H1 (cell line): ENCODE data around the gene MGMT. TPM values are rescaled to one million over a fixed set of nuclear protein-coding genes. Genes with fewer than 3 reads are reported as not detected.

Experiments used
- CTCF ChIA-PET: fragments of 300-600 bp; sonication (Branson Sonifier 250); formaldehyde crosslinking; loops from one replicate; lab custom pipeline; 2021; ENCODE audit not compliant: partially characterized antibody; lab: Charles Lee
- POLR2A ChIA-PET: fragments of 300-600 bp; sonication (Branson Sonifier 250); formaldehyde crosslinking; loops from one replicate; lab custom pipeline; 2021; ENCODE audit warnings: inconsistent platforms; ENCODE audit not compliant: partially characterized antibody; lab: Charles Lee
- DNase-seq, 2 experiments: peaks; one replicate each; pipeline versions ENCODE4 v3.0.0 to v3.0.0-alpha.2; 2010 to 2022; ENCODE audit warnings: low spot score in 2 of 2, low read depth in 1 of 2, mixed read lengths in 1 of 2
- FAIRE-seq: peaks from 2 replicates; lab custom pipeline; 2011; peaks lifted over from hg19 to GRCh38; lab: Jason Lieb, UNC
- H2AFZ ChIP-seq: 2 replicates; pipeline ENCODE4 v1.8.1; 2012; ENCODE audit warnings: low read length, inconsistent platforms
- H2AK5ac ChIP-seq: 2 replicates; pipeline ENCODE4 v1.6.1; 2013; ENCODE audit warnings: low read depth, low read length
- H2BK120ac ChIP-seq: replicated peaks from 2 replicates; pipeline ENCODE3; 2013; ENCODE audit warnings: low read depth, low read length, inconsistent platforms
- H2BK12ac ChIP-seq: 2 replicates; pipeline ENCODE4 v1.6.1; 2013; ENCODE audit warnings: low read depth, low read length
- H2BK15ac ChIP-seq: 2 replicates; pipeline ENCODE4 v1.6.1; 2013; ENCODE audit warnings: low read length
- H2BK20ac ChIP-seq: 2 replicates; pipeline ENCODE4 v1.6.1; 2013; ENCODE audit warnings: low read length
- H2BK5ac ChIP-seq: 2 replicates; pipeline ENCODE4 v1.6.1; 2013; ENCODE audit warnings: low read depth, low read length
- H3K14ac ChIP-seq: 2 replicates; pipeline ENCODE4 v1.6.1; 2013; ENCODE audit warnings: inconsistent platforms; ENCODE audit not compliant: insufficient read length
- H3K18ac ChIP-seq: 2 replicates; pipeline ENCODE4 v1.6.1; 2013; ENCODE audit warnings: low read length; ENCODE audit errors: extremely low read depth
- H3K23ac ChIP-seq: 2 replicates; pipeline ENCODE4 v1.6.1; 2013; ENCODE audit warnings: inconsistent platforms; ENCODE audit not compliant: insufficient read length
- H3K23me2 ChIP-seq: 2 replicates; pipeline ENCODE4 v1.6.1; 2013; ENCODE audit warnings: low read depth, low read length
- H3K27ac ChIP-seq: 2 replicates; pipeline ENCODE4 v1.6.1; 2011; ENCODE audit warnings: low read depth, low read length, inconsistent platforms
- H3K27me3 ChIP-seq, 4 experiments: replicated peaks in 1 of 4; 1 replicate in 1 of 4; 2 replicates in 3 of 4; pipeline versions ENCODE4 v1.6.1 to v1.8.1; 2011 to 2013; ENCODE audit warnings: low read length in 3 of 4, mild to moderate bottlenecking in 3 of 4, inconsistent platforms in 2 of 4, mixed read lengths in 2 of 4, moderate library complexity in 1 of 4; ENCODE audit not compliant: control insufficient read depth in 3 of 4, insufficient read depth in 3 of 4; ENCODE audit errors: extremely low read depth in 1 of 4
- H3K36me3 ChIP-seq, 4 experiments: 2 replicates each; pipeline versions ENCODE4 v1.6.1 to v1.8.1; 2011 to 2013; ENCODE audit warnings: mild to moderate bottlenecking in 4 of 4, low read length in 3 of 4, moderate library complexity in 2 of 4, control low read depth in 1 of 4, inconsistent platforms in 1 of 4; ENCODE audit not compliant: insufficient read depth in 4 of 4, control insufficient read depth in 2 of 4
- H3K4ac ChIP-seq: replicated peaks from 2 replicates; pipeline ENCODE3; 2013; ENCODE audit warnings: low read length, low read depth, mixed read lengths, inconsistent platforms; ENCODE audit not compliant: insufficient read length
- H3K4me1 ChIP-seq, 4 experiments: replicated peaks in 1 of 4; 1 replicate in 1 of 4; 2 replicates in 3 of 4; pipeline versions ENCODE4 v1.6.1 to v1.8.1; 2011 to 2013; ENCODE audit warnings: low read length in 3 of 4, inconsistent platforms in 2 of 4, mixed read lengths in 1 of 4; ENCODE audit not compliant: insufficient read depth in 4 of 4, control insufficient read depth in 3 of 4
- H3K4me2 ChIP-seq, 2 experiments: 2 replicates each; pipeline versions ENCODE4 v1.6.1 to v1.8.1; 2011 to 2013; ENCODE audit warnings: low read depth in 2 of 2, low read length in 2 of 2, control low read depth in 1 of 2, inconsistent platforms in 1 of 2, mild to moderate bottlenecking in 1 of 2; ENCODE audit not compliant: insufficient read depth in 1 of 2
- H3K4me3 ChIP-seq, 4 experiments: fragments of 200-600, 300-600 bp in 1 of 4; sonication (generic), shearing (Covaris generic), sonication (Bioruptor Twin) in 1 of 4; 2 replicates each; pipeline versions ENCODE4 v1.5.1 to v1.8.1; 2011 to 2016; ENCODE audit warnings: low read length in 4 of 4, low read depth in 3 of 4, control low read depth in 2 of 4, inconsistent platforms in 2 of 4, mild to moderate bottlenecking in 2 of 4, mixed read lengths in 1 of 4, moderate library complexity in 1 of 4; ENCODE audit not compliant: insufficient read depth in 2 of 4; ENCODE audit errors: extremely low read depth in 1 of 4
- H3K56ac ChIP-seq: replicated peaks from 2 replicates; pipeline ENCODE3; 2013; ENCODE audit warnings: low read depth, mild to moderate bottlenecking, mixed read lengths, low read length, inconsistent platforms; ENCODE audit not compliant: insufficient read length
- H3K79me1 ChIP-seq: 2 replicates; pipeline ENCODE4 v1.6.1; 2013; ENCODE audit warnings: low read depth, low read length, control low read depth
- H3K79me2 ChIP-seq, 2 experiments: 2 replicates each; pipeline versions ENCODE4 v1.6.1 to v1.8.1; 2012 to 2013; ENCODE audit warnings: low read length in 2 of 2, mild to moderate bottlenecking in 2 of 2, inconsistent platforms in 1 of 2; ENCODE audit not compliant: insufficient read depth in 2 of 2, control insufficient read depth in 1 of 2
- H3K9ac ChIP-seq, 4 experiments: replicated peaks in 1 of 4; 1 replicate in 1 of 4; 2 replicates in 3 of 4; pipeline versions ENCODE4 v1.6.1 to v1.8.1; 2011 to 2013; ENCODE audit warnings: low read depth in 3 of 4, low read length in 3 of 4, control low read depth in 2 of 4, mild to moderate bottlenecking in 2 of 4, moderate library complexity in 2 of 4, inconsistent platforms in 1 of 4; ENCODE audit errors: extremely low read depth in 1 of 4
- H3K9me3 ChIP-seq, 2 experiments: 2 replicates each; pipeline versions ENCODE4 v1.6.1 to v1.8.1; 2012 to 2013; ENCODE audit warnings: mild to moderate bottlenecking in 2 of 2, moderate library complexity in 2 of 2, control low read depth in 1 of 2, inconsistent platforms in 1 of 2, low read depth in 1 of 2, low read length in 1 of 2, mixed read lengths in 1 of 2; ENCODE audit not compliant: insufficient read depth in 2 of 2
- H4K20me1 ChIP-seq, 2 experiments: replicated peaks in 1 of 2; 2 replicates each; pipeline versions ENCODE3 to v1.8.1; 2011 to 2013; ENCODE audit warnings: inconsistent platforms in 2 of 2, low read length in 2 of 2, mild to moderate bottlenecking in 1 of 2; ENCODE audit not compliant: insufficient read depth in 2 of 2, control insufficient read depth in 1 of 2
- H4K5ac ChIP-seq: 2 replicates; pipeline ENCODE4 v1.6.1; 2013; ENCODE audit warnings: low read length, low read depth, mixed read lengths, inconsistent platforms; ENCODE audit not compliant: insufficient read length
- H4K8ac ChIP-seq: 2 replicates; pipeline ENCODE4 v1.8.0; 2013; ENCODE audit warnings: mild to moderate bottlenecking, moderate library complexity, low read length, inconsistent platforms; ENCODE audit not compliant: insufficient read depth; ENCODE audit errors: extremely low read depth
- H4K91ac ChIP-seq: replicated peaks from 2 replicates; pipeline ENCODE3; 2013; ENCODE audit warnings: low read length, mixed read lengths, inconsistent platforms; ENCODE audit not compliant: insufficient read length
- BRCA1 ChIP-seq: IDR thresholded peaks from 2 replicates; pipeline ENCODE4 v1.6.1; 2012; ENCODE audit warnings: low read depth, low read length, improper control_type of control experiment
- CHD2 ChIP-seq: IDR thresholded peaks from 2 replicates; pipeline ENCODE4 v1.6.1; 2012; ENCODE audit warnings: low read length, improper control_type of control experiment
- GTF2F1 ChIP-seq: IDR thresholded peaks from 2 replicates; pipeline ENCODE4 v1.6.1; 2012; ENCODE audit warnings: low read depth, low read length, improper control_type of control experiment, borderline replicate concordance
- MAFK ChIP-seq: IDR thresholded peaks from 2 replicates; pipeline ENCODE4 v1.6.1; 2012; ENCODE audit warnings: low read depth, mild to moderate bottlenecking, improper control_type of control experiment, low read length
- POLR2A ChIP-seq, 2 experiments: IDR thresholded peaks; 1 replicate in 1 of 2; 2 replicates in 1 of 2; pipeline ENCODE4 v1.6.1; 2011; ENCODE audit warnings: low read depth in 2 of 2, low read length in 2 of 2, mild to moderate bottlenecking in 2 of 2; ENCODE audit errors: control extremely low read depth in 1 of 2
- WGBS, 2 experiments: shearing (Covaris generic) in 1 of 2; methylation state at CpG; one replicate each; pipeline versions ENCODE4 v1.1.6 to v1.1.7; 2013 to 2015; ENCODE audit warnings: low lambda C conversion rate in 2 of 2, mixed read lengths in 2 of 2, inconsistent platforms in 1 of 2, low coverage in 1 of 2, missing lambda C conversion rate in 1 of 2; ENCODE audit not compliant: insufficient replicate concordance in 2 of 2, insufficient coverage in 1 of 2, insufficient read length in 1 of 2; ENCODE audit errors: extremely low coverage in 1 of 2, missing lambda C conversion rate in 1 of 2; 5-methylcytosine and 5-hydroxymethylcytosine counted together
- polyA plus RNA-seq, 7 experiments: library from polyadenylated mRNA; depleted of rRNA in 3 of 7; stranded (reverse) in 5 of 7; unstranded in 2 of 7; fragments of >200 nt in 5 of 7; fragments of 200-250 nt in 2 of 7; gene quantifications; 1 replicate in 5 of 7; 2 replicates in 1 of 7; 4 replicates in 1 of 7; pipeline versions ENCODE4 v1.2.1 to v1.2.3, GENCODE V29; 2011 to 2013; ENCODE audit warnings: missing spikeins in 2 of 7, mixed read lengths in 2 of 7
- total RNA-seq: library from RNA; stranded (reverse); fragmentation: NEBNext Ultra II Directional; extraction: Animal tissue kit (Norgen Biotek cat#: 25700); gene quantifications from 2 replicates; pipeline ENCODE4 v1.2.1, GENCODE V29; 2021

Gene MGMT
- total and polyA plus RNA-seq, 2 of the 8 experiments (the other 6 are each of a cell fraction or from before 2014, with no cell fraction given): 9.9 to 10.7 TPM

DNA sequence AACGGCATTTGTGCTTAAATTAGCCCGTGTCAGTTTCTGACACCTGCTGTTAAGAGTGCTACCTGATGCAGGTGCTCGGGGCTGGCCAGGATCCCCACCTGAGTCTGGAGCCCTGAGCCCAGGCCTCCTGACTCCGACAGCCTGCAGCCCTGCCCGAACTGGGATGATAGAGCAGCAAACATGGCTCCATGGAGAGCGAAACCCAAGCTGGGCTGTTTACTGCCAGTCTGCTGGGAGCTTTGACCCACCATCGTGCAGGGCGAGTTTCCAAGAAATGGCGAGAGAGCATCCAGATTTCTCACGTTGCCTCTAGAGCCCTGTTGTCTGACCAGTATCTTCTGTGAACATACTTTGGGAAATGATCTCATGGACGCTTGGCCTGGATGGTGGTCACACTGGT, 66.2 kb downstream of the MGMT start:
- no peak overlapping the region for H3K56ac ChIP-seq
- H3K4ac ChIP-seq: no peak overlapping the region
- no peak overlapping the region for H3K4me2 ChIP-seq
- H3K4me3 ChIP-seq: no peak overlapping the region
- H3K23me2 ChIP-seq: no peaks in the 10 kb centered on the region
- H2AK5ac ChIP-seq: peak overlapping the region; percentile 34; the same call in 1 of the 2 replicates
- H4K5ac ChIP-seq: no peak overlapping the region
- H2BK20ac ChIP-seq: no peak overlapping the region
- no peaks in the 10 kb centered on the region for H3K79me2 ChIP-seq
- no peak overlapping the region for H3K18ac ChIP-seq
- no peaks in the 10 kb centered on the region for H4K20me1 ChIP-seq
- H2BK120ac ChIP-seq: no peak overlapping the region
- no peaks in the 10 kb centered on the region; the same call in 1 of the 2 replicates for H3K79me1 ChIP-seq
- WGBS, 2 experiments: 93% methylated on average over 11 of the region's 11 CpGs; no CpG with 5 or more reads in 1 of the 2 experiments
- H3K4me1 ChIP-seq: peaks cover 0 to 13% (median 7%) of the 10 kb centered on the region in 4 experiments; a peak in 6 of 7 replicates
- no peak overlapping the region for H3K14ac ChIP-seq
- 0 out of 2 replicates have a peak overlapping the region, but pooled peaks have one; percentile 41 for H2BK5ac ChIP-seq
- H3K36me3 ChIP-seq: no peaks in the 10 kb centered on the region
- no peaks in the 10 kb centered on the region for H3K27me3 ChIP-seq
- no peak overlapping the region for H2AFZ ChIP-seq
- no peak overlapping the region for H3K9ac ChIP-seq
- H3K27ac ChIP-seq: no peak overlapping the region
- H3K9me3 ChIP-seq: no peaks in the 10 kb centered on the region
- no peak overlapping the region for H3K23ac ChIP-seq
- no peak overlapping the region for H2BK15ac ChIP-seq
- TF ChIP-seq BRCA1 (no peak), GTF2F1 (no peak), POLR2A (IDR thresholded peaks at IDR 0.05; ENCODE audit: control extremely low read depth in 1 of 2, low read depth in 2 of 2, low read length in 2 of 2) (no peak), MAFK (no peak), CHD2 (no peak)
- POLR2A ChIA-PET: no interaction called here
- CTCF ChIA-PET: interaction anchor here (1.3 kb wide), 1 partner anchor 125 kb away, joined by 4 read pairs; no protein-coding TSS in a partner anchor
- H4K91ac ChIP-seq: no peak overlapping the region
- FAIRE-seq (no peak), DNase-seq (no peak)
- H2BK12ac ChIP-seq: peak overlapping the region; percentile 81
- H4K8ac ChIP-seq: no peak overlapping the region
